HG03139 (cell line): ENCODE measurements around the gene NR2F1-AS1.

Experiments used
- ATAC-seq: cut with Tn5 transposase; IDR thresholded peaks from one replicate; pipeline ENCODE4 v1.9.1; 2021; ENCODE audit not compliant: unreplicated experiment

The NR2F1-AS1 gene

DNA sequence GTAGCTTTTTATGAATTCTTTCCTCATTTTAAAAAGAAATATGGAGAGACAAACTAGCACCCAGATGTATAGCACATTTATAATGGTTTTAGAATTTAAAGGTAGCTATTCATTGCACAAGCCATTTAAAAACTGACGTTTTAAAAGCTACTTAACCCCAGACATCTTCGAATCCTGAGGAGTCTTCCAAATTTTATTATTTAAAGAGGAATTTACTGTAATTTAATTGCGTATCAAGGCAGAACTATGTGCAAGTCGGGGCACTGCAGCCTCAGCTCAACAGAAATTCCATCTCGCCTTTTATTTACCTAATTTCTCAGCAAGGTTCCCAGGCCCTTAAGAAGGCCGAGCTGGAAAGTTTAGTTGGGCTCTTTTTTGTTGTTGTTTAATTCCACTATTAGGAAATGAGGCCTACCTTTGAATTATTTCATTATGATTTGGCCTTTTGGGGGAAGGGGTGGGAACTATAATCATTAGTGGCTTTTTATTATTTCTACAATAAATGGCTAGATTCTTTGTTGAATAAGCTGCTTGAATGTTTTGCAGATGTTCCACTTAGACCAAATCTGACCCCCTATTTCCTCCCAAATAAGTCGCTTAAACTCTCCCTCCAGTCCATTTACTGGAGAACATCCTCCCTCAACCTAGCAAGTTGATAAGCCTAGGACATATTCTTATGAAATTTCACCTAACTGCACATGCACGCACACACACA lies 22.2 kb upstream of the NR2F1-AS1 start:
- ATAC-seq = no peak

DNA sequence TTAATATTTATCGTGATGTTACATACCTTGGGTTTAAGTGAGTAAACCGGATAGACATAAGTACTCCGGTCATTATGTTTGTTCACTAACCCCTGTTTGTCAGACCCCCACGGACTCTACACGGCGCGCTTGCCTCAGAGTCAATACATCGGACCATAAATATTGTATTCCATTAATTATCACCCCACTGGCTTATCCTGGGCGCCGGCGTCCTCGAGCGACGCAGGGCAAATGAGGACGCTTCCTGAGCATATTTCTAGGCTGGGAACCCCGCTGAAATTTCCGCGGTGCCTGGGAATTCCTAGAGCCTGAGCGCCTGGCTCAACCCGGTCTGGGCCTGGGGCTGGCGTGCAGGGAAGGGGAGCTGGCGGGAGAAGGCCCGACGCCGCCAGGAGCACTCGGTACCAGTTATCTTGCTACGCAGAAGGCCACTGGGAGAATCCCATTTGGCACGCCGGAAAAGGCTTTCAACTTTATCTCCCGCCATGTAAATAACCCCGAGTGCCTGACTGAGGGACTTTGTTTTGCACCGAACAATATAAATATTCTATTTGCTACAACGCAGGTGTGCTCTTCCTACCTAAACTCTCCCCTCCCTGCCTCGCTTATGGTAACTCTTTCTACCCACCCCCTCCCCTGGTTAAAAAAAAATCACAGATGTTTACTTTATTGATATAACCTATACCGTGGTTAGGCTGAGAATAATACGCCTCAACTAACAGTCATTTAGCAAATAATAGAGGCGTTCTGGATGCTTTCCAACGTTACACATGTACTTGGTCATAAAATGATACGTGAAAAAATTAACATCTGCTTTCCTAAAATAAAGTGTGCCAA lies 21.4 kb upstream of the NR2F1-AS1 start:
- ATAC-seq = no peak

DNA sequence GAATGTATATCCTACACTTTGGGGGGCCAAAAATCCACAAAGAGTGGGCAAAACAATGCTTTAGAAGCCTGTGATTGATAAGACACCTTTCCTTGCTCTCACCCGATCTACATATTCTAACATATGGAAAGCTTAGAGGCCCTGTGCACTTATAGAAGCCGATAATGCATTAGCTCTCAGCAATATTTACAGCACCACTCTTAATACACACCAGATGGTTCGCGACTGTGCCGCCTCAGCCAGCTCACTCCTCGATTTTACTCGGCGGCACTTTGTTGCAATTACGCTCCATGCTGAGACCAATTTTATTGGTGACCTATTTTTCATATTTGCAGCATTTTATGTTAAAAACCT lies 20.8 kb upstream of the NR2F1-AS1 start:
- ATAC-seq = no peak

DNA sequence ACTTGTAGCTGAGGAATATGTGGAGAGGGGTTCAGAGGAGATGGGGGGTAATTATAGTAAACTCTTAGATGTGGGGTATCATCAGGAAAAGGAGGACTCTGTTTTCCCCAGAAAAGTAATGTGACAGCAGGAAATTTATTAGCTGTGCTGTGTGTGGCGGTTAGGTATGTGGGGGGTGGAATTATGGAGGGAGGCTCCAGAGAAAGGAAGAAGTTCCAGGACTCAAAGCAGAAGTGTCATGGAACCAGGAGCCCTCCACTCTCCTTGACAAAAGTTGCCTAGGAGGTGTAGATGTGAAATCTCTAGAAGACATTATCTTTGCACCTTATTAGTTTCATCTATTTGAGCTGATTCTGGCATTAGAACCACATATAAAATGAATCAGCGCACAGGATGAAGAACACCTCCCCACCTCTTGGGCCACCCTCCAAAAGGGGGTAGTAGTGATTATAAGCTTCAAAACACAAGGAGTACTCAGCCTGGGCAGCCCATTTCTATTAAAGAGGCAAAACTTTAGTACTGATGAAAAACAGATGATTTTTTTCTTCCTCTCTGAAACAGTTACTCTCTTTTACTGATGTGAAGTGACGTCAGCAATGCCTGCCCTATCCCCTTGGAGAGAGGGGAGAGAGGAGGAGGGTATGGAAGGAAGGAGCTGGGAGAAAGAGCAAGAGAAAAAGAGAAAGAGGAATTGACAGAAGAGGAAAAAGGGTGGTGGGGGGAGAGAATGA lies 20.2 kb upstream of the NR2F1-AS1 start:
- ATAC-seq = no peak

DNA sequence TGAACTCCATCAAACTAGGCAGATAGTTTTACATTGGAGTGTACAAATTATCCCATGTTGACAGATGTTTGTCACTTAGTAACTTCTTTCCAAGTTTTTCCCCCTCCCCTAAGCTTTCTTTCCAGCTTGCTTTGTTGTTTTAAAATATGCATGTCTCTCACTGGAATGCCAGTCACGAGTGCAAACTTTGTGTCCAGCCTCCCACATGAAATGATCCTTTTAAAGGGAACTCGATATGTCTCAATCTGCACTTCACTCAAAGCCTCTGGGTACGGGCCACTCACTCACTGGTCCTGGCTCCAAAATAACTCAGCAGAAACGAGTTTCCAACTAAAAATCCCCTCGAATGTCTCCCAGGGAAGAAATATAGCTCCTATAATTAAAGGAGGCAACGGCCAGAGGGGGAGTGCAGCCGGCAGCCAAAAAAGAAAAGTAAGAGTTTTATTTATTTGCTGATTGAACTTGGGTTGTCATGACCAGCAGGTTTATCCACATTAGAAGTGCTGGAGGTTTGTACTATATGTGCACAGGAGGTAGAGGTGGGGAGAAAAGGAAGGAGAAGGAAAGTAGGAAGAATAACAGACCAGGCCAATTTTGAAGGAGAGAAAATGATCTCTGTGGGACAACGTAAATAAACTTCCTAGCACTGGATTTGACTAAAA lies 19.5 kb upstream of the NR2F1-AS1 start:
- ATAC-seq = no peak

DNA sequence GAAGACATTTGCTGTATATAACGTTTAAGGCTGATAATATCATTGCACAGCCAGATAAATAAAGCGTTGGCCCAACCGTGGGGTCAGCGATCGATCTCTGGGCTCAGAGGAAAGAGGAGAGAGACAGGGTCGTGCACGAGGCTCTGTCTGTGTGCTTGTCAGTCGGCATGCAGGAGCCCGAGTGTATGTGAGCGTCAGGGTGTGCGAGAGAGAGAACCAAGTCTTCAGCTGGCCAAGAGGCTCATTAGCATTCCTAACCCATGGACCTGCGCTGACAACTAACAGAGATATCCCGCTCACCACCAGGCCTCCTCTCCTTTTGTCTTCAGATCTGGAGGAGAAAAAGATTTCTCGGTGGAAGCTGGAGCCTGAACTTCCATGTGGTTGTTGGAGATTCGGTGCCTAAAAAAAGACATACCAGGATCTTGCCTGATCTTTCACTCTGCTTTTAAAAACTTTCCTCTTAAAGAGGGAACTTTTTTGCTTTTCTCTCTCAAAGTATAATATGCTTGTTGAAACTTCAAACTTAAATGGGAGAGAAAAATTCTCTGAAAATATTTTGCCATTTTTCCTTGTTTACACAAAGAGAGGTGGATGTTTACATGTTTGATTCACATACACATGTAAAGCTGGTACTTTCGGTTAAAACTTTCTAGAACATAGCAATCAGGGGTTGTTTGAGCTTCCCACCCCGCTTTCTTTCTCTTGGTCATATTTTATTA lies 18.5 kb upstream of the NR2F1-AS1 start:
- ATAC-seq = no peak

DNA sequence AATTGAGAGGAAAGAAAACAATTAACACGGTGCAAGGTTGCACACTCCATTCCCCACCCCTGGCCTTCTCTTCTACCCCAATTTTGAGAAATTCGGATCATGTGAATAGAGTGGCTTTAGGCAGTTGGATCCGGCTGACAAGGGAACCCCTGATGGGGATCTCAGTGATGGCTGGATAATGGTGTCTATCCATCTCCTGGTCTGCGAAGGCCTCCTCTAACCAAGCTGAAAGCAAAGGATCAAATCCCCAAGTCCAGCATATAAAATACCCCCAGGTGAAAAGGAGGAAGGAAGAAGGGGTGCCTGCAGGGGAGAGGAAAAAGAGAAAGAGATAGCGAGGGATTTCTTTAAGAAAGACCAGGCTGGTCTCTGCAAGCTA lies 18.0 kb upstream of the NR2F1-AS1 start:
- no peak for ATAC-seq

DNA sequence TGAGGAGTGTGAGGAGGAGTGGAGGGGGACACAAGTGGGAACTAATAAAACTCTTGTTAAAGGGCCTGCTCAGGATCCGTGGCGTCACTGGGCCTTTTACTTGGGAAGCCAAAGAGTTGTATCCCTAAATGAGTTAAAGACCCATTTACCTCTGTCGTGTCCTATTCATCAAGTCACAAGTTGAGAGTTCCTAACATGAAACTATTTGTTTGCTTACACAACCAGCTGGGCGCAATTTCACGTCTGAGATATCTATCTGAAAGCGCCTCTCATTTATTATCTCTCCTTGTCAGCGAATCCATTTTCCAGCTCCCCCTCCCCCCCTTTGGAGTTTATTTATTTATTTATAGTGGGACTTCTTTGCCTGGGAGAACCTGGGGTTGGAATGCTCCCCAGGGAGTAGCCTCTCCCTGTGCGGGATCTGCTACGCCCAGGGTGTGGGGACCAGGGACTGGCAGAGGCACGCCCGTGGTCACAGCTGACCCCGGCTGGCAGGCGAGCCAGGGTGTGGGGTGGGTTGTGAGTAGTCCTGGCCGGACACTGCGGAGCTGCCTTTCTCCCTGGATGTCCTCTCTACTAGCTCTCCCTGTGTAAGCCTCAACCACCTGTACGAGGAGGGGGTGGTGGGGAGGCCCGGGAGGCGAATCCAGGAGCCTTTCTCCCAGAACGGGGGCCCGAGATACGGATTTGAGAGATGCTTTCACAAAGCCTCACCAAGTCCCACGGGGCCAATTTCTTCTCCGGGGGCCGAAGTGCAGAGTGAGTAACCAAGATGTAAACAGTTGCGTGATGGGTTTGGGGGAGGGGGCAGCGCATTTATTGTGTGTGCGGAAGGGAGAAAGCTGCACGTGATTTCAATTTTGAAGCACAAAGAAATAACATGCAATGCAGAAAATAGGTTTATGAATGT lies 17.3 kb upstream of the NR2F1-AS1 start:
- ATAC-seq = no peak

DNA sequence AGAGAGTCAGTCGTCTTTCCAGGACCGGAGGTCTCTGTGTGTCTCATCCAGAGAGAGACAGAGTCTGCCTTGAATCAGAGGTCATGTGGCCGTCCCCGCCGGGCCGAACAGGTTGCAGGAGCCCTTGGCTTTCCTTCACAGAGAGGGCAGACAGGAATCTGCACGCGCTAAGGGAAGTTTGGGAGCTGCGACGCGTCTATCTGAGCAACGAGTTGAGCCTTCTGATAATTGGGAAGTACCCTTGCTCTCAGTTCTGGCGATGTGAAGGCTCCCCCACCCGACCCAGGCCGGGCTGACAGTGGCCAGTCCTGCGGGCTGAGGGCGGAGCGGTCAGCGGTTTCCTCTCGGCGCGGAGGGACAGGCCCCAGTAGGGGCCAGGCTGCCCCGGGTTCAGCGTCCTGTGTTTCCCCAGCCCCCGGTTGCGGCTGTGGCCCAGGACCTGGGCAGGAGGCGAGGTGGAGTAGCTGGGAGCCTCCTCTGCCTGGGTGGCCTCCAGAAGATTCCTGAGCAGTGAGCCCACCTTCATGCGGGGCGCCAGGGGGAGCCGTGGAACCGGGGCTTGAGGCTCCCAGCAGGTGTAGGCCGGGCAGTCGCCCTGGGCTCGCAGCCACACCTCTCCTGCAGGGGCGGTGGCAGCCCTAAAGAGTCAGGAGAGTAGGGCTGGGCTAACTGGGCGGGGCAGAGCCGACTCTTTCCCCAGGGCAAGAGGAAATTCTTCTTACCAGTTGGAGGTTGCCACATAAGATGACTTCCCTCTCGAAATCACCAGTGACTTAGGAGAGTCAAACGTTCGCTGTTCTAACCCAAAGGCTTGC lies 15.9 kb upstream of the NR2F1-AS1 start:
- no peak for ATAC-seq

DNA sequence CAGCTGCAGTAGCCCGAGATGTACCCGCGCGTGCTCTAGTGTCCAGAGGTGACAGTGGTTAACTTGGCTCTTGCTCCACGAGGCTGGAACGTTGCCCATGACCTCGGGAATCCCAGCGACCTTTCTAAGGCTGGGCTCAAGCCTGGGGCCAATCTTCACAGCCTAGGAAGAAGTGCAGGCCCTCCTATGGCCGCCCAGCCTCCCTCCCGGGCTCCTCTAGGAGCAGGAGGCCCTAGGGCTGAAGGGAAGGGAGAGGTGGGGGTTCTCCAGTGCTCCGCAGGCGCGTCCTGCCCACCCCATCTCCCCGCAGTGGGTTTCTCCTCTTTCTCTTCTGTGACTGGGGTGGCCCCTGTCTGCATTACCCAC lies 15.3 kb upstream of the NR2F1-AS1 start:
- no peak for ATAC-seq

DNA sequence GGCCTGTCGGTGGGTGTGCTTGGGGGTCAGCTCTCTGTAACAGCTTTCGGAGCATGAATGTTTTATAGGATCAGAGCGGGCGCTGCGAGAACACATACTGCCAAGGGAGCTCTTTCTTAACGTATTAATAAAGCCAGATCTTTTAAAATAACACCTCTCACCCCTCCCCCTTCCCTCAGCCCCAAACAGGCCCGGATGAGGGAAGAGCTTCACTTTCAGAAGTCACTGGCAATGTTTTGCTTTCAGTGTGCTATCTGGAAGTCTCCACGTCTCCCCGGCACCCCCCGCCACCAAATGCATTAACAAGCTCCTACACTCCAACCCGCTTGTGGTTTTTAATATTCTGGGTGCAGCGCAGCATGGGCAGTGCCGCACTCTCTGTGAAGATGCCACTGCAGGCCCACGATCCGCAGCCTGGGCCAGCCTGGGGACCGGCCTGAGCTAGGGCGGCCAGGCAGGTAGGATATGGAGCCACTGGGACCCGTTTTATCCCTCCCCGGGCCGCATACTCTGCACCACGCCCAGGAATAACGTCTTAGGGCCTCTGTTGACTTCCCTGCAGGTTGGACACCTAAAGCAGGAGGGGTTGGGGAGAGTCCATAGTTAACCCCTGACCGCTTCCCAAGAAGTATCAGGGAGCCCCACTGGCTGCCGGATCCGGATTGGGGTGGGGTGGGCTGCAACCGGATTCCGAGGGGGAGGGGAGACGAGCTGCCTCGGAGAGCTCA lies 14.6 kb upstream of the NR2F1-AS1 start:
- no peak for ATAC-seq

DNA sequence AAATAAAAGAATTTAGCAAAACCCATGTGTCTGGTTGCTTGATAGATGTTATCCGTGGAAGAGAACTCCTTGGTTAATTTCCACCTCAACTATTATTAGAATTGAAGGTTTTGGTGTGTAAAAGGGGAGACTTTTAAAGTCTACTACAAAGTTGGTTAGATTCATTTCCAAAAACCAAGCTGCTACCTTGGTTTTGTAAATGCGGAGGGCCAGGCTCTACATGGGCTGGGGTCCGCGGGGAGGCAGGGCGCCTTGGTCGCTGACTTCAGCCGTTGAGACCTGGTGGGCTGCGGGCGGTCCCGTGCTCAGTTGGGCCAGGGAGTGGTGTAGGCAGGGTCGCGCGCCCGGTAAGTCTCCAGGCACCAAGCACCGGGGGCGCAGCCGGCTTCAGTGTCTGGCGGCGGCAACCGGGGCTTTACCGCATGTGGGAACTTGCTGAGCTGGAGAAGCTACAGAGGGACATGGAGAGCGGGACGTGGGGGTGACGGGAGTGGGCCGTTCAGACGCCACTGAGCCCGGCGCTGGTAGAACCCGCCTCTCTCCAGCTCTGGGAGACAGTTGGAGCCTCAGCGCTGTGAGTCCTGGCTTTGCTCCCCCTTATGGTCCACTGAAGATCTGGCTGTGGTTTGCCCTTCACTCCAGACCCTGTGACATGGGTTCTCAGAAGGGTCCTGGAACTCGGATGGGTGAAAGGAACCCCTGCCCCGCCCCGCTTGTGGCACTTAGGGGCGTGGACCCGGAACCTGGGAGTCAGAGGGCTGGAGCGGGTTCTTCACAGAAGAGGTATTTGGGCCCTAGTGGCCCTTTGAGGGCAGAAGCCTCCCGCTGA lies 13.8 kb upstream of the NR2F1-AS1 start:
- ATAC-seq = no peak

DNA sequence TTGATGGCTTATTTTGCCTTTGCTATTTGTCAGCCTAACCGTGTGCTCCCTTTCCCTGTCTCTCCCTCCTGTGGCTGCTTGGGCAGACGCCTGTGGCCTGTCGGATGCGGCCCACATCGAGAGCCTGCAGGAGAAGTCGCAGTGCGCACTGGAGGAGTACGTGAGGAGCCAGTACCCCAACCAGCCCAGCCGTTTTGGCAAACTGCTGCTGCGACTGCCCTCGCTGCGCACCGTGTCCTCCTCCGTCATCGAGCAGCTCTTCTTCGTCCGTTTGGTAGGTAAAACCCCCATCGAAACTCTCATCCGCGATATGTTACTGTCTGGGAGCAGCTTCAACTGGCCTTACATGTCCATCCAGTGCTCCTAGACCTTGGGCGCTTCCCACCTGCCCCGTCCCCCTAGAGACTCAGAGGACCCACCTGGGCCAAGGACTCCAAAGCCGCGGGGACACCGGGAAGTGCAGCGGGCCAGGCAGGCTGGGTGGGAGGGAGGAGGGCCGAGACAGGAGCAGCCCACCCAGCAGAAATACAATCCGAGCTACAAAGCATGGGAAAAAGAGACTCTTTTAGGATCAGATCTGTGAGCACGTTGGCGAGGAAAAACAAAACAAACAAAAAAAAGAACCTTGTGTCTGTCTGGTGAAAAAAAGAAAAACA lies 12.6 kb upstream of the NR2F1-AS1 start:
- no peak for ATAC-seq

DNA sequence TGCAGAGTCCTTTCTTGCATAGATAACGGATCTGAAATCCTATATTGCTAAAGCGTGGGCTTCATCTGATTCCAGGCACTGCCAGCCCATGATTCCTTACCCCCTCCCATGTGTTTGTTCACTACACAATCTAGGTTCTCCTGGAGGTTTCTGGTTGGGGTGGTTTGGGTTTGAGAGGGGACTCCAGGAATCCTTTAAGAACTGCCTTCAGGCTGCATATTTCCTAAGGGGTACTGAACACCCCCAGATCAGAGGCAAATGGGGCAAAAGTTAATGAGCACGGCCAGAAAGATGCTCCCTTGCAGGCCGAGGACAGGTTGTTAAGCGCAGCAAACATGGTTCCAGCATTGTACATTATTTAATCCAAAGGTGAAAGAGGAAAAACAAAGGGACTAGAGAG lies 11.9 kb upstream of the NR2F1-AS1 start:
- no peak for ATAC-seq

DNA sequence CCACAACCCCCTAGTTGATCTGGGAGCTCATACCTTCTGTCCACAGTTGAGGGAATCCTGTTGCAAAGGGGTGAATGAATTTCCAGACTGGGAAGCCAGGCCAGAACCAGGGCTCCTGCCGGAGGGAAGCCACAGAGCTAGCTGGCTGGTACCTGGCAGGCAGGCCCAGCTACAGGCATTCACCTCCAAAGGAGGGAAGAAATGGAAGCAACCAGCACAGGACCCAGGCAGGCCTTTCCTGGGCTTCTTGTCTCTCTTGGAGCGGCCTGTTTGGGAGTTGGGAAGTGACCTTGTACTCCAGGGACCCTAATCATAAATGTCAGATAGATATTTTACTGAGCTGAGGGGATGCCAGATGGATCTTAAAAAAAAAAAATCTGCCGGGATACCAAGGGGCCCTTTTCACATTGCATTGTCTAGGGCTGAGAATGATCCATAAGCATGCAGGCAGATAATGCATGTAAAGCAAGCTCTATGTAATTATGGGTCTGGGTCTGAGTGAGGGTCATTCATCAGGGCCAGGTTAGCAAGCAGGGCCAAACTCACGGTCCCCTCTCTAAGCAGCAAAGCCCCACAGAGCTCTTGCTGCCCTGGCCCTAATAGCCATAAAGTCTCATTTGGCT lies 10.4 kb upstream of the NR2F1-AS1 start:
- no peak for ATAC-seq

DNA sequence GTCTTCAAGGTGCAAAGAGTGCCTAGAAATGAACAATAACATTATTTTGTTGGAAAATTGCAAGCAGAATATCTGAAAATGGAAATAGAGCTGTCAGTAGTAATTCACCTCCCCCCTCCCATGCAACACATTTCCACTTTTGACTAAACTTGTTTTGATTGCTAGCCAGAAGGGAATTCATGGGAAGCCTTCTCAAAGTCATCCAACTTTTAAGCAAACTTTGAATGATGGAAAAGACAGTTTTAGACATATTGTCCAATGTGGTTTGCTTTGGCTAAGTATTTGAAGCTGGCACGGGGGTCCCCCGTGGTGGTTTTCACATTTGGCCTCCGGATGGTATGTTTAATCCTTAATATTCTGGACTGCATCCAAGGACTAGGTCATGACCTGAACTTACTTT lies 9.5 kb upstream of the NR2F1-AS1 start:
- no peak for ATAC-seq

DNA sequence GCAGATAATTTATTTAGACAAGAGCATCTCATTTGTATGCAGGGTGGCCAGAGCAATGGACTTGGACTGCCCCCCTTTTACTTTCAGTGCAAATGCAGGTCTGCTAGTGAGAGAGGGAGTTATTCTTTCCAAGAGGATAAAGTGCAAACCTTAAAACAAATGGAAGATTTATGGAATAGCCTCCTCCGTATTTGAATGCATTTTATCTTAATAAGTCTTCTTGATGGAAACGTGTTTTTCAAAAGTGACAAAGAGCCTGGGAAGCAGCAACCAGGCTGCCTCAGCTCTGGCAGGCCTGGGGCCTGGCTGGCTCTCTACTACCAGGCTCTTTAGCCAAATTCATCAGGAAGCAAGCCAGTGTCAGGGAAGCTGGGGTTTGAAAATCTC lies 8.8 kb upstream of the NR2F1-AS1 start:
- ATAC-seq = no peak
